GM12872 (cell line): ENCODE results near the gene CD248.

Experiments used
- CTCF ChIP-seq: IDR thresholded peaks from 3 replicates; pipeline ENCODE4 v1.5.1; 2011; ENCODE audit warnings: low read depth, mild to moderate bottlenecking, low read length, moderate library complexity; ENCODE audit not compliant: insufficient read depth

The CD248 gene

GRCh38 chr11:66360406-66361073, 43.7 kb upstream of the CD248 start:
- TF ChIP-seq CTCF, result no peak

DNA sequence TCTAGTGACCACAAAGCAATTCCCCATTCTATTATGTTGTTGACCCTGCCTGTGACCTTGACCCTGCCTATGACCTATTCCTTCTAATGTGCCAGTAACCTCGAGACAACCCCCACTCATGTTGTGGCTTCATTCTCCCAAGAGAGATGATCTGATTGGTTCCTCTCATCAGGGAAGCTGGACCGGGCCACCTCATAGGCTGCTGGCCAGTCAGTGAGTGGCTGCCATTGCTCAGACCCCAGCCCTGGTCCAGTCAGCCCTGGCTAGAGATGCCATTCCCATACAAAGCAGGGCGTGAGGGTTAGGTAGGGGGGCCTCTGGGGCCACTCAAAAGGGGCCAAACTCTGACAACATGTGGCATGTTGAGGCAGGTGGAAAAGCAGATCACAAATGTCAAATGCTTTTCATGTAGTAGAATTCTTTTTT, 42.8 kb upstream of the CD248 start:
- no peak for TF ChIP-seq CTCF

DNA sequence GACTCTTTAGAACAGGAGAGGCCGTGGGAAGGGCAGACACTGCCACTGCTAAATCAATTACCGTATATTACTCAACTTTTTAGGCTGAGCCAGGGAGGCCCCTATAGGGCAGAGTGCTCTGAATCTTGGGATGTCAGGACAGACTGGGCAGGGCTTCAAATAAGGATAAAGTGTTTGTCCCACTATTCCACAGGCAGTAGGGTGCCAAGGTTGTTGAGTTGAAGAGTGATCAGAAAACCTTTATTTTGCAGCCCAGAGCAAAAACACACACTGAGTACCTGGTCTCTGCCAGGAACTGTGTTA, 32.2 kb upstream of the CD248 start:
- no peak for TF ChIP-seq CTCF

- TF ChIP-seq CTCF, result no peak
Observed at GRCh38 chr11:66347425-66348276, 30.8 kb upstream of the CD248 start, which contains the start of gene B4GAT1. Gene B4GAT1 (minus strand): TSS chr11:66347629. CDS start chr11:66347545, 84 bp downstream.

GRCh38 chr11:66346476-66347424, 29.9 kb upstream of the CD248 start:
- no peak for TF ChIP-seq CTCF

- no peak for TF ChIP-seq CTCF
Observed at GRCh38 chr11:66345316-66345649, 28.4 kb upstream of the CD248 start.
